Stimulated activated CD4-positive, alpha-beta T cell treated with anti-CD3 and anti-CD28 coated beads, Interleukin-2, amount 100 ng/mL, for 24 hours (primary cell): Measurements from ENCODE around the gene CACNA1C.
"Not testable (repeated sequence)": the region's sequence is repeated elsewhere in the genome, so short reads cannot be mapped to it uniquely, and the experiment has no call there.

ENCODE experiments used
- DNase-seq, 2 donors: peaks; one replicate each; pipeline ENCODE4 v3.0.0-alpha.2; 2020

CACNA1C gene

DNA sequence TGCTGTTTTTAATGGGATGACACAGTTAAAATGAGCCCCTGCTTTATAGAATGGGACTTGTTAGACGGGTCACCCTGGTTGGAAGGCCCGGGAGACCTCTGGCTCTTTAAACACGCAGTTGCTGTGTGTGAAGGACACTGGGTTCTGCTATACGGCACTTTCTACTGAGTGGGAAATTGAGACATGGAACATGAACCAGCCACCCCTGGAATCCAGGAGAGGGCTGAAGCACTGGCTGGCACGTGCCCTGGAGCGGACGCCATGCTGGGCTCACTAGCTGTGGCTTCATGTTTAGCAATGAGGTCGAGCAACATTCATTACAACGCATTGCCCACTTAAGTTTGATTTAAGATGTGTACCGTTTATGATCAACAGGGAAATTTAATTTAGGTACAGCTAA lies 23.9 kb downstream of the CACNA1C start:
- no peak for DNase-seq

DNA sequence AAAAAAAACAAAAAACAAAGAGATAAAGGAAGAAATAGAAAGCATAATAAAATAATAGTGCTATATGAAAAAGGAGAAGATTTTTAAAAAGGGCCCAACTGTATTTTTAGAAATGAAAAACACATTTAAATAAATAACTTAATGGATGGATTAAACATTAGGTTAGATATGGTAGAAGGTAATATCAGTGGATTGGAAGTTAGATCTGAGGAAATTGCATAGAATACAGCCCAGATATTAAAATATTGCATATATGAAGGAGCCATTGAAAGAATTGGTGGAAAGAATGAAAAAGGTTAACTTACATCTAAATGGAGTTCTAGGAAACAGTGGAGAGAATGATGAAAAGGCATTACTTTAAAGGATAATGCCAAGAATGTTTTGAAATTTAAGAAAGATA lies 27.8 kb downstream of the CACNA1C start:
- DNase-seq = no peak

DNA sequence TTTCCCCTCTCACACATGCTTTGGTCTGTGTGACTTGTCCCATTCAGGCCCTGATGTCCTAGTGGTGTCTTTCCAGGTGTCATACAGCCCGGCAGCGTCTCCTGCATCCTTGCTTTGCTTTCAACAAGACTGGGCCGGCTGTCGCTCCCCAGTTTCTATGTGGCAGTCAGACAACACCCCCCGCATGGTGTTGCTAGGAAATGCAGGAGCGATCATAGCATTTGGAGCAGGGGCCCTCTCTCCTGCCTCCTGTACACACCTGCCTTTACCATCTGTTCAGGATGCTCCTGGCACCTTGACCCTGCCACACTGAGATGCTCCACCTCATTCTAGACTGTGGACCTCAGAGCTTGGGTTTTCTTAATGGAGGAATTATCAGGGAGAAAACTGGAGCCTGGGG lies 29.5 kb downstream of the CACNA1C start:
- no peak for DNase-seq

DNA sequence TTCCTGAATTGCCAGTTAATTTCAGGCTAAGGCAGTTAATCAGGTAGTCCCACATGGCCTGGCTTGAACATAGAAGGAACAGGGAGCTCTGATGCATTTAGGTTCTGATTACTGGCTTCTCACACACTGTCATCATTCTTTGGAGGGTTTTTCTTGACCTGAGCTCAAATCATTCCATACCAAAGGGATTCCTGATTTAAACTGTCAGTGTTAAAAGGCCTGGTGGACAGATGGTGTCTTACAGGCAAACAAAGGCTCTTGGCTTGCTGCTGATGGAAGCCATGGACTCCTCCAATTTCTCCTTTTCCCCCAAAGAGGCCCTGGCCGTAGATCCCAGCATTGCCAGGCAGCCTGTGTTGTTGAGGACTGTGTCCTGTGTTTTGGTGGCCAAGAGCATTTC lies 30.2 kb downstream of the CACNA1C start:
- no peak for DNase-seq

DNA sequence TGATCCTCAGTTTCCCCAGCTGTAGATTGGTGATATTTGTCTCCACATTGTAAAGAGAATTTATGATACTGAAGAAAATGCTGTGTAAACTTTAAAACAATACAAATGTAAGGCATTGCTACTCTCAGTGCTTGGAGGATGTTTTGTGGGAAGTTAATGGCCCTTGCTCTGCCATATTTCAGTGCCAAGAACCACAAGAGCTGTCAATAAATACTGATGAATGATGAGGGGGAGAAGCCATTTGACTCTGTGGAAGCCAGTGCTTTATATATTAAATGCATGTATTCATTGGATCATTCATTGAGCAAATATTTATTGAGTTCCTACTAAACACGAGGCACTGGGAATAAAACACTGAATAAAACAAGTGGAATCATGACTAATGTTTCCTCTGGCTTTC lies 30.8 kb downstream of the CACNA1C start:
- DNase-seq = no peak

DNA sequence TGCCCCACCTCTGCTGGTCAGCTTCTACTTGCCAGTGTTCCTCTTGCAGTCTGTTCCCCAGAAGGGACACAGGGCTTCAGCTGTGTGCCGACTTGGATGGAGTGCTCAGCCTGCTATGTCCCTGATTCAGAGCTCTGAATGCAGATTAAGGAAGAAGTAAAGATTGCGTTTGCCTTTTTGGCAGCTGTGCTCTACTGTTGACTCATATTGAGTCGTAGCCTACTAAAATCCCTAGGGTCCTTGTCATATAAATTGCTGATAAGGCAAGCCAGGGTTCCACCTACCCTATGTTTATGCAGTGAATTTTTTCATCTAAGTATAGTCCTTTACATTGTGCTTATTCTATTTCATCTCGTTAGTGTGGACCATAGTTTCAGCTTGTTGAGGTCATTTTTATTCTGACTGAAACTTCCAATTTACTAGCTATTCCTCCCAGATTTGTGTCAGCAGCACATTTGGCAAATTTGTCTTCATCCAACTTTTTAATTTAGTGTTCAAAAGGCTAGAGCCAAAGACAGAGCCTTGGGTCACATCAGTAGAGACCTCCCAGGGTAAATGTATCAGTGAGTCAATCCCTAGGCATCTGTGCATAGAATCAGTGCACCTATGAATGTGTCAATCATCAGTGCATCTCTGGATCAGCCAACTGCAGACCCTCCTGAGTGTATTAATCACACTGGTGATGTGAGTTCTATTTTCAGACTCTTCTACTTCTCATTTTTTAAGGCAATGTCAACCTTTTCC lies 31.9 kb downstream of the CACNA1C start:
- no peak for DNase-seq

DNA sequence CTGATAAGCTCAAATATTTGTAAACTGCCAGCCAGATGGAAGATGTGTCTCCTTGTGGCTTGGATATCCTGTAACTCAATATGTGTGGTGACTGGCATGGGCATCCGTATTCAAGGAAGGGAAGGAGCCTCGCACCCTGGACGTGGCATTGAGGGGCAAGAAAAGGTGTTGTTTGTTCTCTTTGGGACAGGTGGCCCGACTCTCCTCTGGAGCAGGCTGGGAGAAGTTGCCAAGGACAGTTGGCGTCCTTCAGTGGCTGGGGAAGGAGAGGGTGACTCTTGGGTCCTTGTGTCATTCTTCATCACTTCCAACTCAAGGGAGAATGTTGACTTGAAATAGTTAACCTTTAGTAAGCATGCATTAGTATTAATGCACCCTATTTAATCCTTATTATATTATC lies 39.6 kb downstream of the CACNA1C start:
- DNase-seq = no peak

DNA sequence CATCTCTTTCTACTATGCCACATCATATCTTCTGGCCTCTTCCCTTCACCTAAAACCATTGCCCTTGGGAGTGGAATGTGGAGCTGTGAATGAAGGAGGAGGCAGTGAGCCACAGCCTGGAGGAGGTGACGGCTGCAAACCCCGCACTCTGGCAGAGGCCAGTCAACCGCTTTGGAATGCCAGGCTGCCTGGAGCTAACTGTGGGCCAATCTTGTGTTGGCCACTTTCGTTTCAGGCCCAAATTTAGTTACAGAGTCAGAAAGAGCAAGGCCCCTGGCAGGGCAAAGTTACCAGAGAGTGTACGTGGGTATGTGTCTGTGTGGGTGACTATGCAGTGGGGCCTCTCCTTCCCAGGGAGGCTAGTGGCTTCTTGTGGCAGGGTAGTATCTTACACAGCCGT lies 40.1 kb downstream of the CACNA1C start:
- no peak for DNase-seq

DNA sequence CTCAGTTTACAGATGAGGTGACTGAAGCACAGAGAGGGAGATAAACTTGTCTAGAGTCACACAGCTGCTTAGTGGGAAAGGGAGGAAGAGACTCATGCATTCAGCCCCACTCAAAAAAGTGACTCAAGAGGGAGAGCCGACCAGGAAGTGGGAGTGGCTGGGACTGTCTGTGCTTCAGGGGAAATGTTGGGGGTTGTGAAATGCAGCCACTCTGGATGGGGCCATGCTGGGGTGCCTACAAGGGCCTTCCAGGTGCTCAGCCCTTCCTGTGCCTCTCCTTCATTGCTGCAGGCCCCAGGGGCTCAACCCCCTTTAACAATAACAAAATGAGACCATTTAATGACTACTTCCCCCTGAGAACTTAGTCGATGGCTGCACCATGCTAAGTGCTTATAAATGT lies 41.8 kb downstream of the CACNA1C start:
- no peak for DNase-seq

DNA sequence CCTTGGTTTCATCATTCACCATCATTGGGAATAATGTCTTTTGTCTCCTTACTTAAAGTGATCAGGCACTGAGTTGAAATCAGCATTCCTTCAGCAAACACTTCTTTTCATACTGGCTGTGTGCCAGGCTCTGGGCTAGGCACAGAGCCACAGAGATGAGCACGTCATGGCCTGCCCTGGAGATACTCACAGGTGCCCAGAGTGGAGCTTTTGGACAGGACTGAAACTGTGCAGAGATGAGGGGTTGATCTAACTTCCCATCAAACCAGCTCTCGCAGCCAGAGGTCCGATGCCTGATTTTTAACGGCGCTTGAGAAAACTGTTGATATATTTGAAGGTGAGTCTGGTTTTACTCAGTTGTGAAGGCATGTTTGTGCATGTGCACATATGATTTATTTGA lies 43.1 kb downstream of the CACNA1C start:
- DNase-seq = no peak

DNA sequence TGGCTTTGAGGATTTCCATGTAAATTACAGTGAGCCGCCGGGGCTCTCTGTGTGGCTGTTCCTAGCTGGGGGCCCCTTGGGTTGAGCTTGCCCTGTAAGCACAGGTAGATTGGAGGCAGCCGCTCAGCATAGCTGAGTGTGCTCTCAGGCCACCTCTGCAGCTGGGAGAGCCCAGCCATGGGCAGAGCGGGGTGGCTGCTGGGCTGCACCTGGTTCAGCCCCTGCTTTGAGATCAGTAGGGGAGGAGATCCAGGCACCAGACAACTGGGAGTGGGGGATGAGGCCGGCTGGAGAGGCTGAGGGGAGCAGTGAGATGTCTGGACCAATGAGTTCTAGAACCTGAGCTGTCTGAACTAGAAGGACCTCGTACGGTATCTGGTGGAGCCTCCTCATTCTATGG lies 44.8 kb downstream of the CACNA1C start:
- DNase-seq = no peak

DNA sequence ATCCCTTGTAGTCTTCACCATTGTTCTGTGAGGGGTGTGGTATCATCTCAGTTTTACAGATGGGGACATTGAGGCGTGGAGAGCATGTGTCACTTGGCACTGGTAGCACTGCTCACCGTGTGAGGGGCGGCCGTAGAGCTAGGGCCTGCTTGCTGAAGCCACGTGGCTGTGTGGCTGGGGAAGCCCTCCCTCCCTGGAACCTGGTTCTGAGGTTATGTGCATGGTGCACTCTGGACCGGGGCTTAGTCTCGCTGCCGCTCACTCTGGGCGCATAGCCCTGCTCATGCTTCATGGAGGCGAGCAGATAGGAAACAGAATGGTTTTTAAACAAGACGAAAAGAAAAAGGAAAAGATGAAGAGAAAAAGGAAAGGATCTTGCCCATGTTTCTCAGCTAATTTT lies 46.1 kb downstream of the CACNA1C start:
- DNase-seq = no peak

DNA sequence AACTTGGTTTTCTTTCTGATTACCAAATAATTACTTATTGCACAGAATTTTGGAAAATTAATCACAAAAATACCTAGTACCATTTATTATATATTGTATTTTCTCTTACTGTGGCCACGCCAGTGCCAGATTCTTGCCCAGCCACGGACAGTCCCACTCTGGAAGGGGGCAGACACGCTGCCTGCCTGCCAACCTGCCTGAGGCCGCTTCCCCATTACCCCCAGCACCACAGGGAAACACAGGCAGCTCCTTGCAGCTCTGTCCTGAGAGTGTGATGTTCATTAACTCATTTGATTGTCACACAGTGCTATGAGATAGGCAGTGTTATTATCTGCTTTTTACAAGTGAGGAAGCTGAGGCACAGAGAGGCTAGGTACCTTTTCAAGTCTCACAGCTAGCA lies 46.8 kb downstream of the CACNA1C start:
- no peak for DNase-seq

DNA sequence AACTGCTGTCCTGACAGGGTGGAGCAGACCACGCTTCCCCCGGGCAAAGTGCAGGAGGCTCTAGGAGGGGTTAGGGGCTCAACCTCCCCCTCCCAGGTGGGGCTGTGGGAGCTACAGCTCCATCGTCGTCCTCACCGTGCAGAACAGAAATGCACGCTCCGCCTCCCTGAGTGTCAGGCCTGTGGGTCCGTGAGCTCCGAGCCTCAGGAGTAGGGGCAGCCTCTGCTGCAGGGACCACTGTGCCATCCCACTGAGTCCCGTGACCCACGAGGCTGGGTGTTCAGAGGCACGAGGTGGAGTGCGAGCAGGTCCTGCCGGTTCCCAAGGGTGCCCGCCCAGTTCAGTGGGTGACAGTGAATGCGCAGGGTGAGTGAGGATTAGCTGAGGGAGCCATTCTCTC lies 48.6 kb downstream of the CACNA1C start:
- DNase-seq = no peak

DNA sequence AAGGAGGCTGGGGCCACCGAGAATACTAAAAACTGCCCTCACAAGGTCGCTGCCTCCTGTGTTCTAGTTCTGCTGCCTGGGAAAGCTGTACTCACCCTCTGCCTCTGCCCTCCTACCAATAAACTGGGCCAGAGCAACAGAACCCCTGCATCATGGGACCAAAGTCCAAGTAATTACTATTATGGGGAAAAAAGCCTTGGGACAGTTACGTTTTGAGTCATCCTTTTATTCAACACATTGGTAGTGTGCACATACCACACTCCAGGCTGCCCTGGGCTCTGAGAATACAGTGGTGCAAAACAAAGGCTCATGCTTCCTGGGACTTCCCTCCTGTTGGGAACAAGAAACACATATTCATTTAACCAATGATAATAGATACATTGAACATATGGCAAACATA lies 49.0 kb downstream of the CACNA1C start:
- DNase-seq = no peak

DNA sequence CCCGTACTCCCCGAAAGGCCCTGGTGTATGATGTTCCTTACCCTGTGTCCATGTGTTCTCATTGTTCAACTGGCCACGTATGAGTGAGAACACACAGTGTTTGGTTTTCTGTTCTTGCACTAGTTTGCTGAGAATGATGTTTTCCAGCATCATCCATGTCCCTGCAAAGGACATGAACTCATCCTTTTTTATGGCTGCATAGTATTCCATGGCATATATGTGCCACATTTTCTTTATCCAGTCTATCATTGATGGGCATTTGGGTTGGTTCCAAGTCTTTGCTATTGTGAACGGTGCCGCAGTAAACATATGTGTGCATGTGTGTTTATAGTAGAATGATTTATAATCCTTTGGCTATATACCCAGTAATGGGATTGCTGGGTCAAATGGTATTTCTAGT lies 49.9 kb downstream of the CACNA1C start:
- not testable (repeated sequence) for DNase-seq

DNA sequence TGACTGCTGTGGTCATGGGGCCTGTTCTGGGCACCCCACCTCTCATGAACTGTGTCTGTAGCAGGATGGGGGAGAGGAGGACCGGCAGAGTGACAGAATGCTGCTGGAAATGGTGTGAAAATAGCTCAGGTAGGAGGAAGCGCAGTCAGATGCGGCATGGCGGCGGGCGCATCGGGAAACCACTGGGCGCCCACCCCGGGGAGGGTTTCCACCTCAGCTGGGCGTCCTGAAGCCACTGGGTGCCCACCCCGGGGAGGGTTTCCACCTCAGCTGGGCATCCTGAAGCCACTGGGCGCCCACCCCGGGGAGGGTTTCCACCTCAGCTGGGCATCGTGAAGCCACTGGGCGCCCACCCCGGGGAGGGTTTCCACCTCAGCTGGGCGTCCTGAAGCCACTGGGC lies 52.6 kb downstream of the CACNA1C start:
- DNase-seq = not testable (repeated sequence)

DNA sequence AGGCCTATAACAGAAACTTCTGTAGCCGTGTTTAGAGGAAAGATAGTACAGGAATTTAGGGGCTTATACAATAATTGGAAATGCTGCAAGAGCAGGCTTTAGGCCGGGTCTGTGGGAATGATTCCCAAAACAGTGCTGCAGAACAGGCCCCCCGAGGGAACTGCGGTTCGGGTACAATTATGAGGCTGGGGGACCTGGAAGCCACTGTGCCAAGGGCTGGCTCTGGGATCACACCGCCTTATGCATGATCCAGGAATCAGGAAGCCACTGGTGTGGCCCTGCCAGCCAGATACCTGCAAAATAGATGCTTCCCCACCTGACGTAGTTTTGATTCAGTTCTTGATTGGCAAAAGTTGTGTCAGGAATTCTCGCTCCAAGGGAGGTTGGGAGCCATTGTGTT lies 55.4 kb downstream of the CACNA1C start:
- no peak for DNase-seq

DNA sequence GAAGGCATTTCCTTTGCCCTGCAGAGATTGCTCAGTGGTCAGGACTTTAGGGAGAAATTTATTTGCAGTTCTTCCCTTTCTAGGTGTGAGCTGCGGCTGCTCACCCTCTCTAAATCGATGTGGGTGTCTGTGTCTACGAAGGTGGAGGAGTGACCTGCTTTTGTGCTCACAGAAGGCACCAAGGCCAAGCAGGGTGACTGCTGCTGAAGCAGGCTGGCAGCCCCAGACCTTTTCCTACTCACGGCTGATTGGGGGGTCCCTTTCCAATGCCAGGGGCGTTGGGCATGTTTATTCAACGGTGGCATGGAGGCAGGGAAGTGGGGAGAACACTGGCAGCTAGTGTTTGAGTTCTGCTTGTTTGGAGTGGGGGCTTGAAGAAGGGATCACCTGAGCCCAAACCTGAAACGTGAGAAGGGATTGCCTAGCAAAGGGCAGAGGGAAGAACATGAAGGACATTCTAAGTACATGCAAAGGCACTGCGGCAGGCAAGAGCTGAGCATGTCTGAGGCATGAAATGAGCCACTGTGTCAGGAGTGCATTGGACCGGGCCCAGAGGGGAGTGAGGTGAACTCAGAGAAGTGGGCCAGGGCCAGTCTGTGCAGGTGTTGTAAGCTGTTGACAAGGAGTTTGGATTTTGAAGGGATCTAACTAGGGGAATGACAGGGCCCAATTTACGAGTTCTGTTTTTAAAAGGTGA lies 56.3 kb downstream of the CACNA1C start:
- DNase-seq = no peak

DNA sequence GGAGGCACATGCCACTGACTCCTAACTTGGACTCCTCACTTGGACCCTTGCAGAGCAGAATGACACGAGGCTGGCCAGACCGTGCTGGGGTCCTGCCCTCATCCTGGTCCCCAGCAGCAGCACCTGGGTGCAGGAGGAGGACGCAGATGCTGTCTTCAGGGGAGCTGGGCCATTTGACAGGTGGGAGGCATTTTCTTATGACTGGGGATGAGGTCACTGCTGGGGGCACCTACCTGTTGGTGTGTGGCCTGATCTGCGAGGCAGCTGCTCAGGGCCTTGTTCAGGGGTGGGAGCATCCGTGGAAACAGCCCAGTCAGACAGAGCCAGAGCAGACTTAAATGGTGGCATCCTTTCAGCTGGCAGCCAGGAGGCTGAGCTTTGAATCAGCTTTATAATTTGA lies 57.3 kb downstream of the CACNA1C start:
- no peak for DNase-seq

DNA sequence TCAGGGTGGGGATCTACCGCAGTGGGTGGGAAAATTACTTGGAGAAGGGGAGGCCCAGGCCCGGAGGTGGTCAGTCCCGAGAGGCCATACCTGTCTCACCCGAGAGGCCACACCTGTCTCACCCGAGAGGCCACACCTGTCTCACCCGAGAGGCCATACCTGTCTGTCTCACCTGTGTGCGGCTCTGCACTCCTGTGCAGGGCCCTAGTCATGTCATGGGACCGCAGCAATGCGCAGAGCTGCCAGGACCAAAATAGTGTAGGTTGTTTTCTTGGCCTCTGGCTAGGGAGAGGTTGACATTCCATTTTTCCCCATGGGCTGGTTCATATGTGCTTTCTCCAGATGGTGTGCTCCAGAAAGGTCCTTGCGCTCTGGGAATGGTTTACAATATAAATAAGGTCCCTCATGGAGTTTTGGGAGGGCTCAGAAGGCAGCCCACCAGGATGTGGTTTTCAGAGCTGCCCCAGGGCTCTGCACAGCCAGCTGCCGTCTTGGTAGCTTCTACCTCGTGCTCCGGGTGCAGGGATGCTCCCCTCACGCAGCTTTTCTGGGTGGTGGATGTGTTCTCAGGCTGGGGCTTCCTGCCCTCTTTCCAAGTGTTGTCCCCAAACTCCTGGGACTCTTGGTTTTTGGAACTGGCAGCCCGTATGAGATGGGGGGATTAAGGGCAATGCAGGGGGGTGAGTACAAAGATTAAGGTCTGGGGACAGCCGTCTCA lies 58.2 kb downstream of the CACNA1C start:
- DNase-seq = no peak

DNA sequence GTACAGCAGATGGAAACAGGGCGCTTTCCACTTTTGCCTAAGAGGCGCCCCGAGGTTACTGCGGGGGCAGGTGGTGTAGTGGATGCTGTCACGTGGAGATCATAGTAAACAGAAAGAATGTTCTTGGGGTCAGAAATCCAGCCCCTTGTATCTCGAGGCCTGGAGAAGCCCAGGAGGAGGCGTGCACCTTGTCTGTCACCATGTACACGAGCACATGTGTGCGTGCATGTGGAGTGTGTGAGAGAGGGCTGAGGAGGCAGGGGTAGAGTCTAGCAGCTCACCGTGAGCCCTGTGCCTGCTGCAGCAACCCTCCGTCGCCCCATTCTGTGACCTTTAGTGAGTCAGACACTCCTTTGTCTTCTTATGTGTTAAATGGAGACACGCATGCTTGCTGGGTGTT lies 59.0 kb downstream of the CACNA1C start:
- no peak for DNase-seq

DNA sequence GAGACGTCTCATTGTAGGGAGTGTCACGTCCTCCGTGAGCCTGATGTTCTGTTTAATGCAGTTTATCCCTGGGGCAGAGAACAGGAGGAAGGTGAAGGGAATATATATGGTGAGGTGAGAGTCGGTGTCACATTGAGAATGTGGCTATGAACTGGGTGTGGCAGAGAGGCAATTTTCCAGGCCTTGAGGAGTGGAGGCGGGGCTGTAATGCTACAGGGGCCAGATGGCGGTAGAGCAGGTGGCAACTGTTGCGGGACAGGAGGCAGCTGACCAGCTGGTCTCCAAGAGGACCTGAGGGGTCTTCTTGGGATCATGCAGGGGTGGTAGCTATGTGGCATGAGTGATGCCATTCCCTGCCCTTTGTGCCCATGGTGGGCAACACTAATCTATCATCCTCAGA lies 59.6 kb downstream of the CACNA1C start:
- no peak for DNase-seq
